Mesothelial cell of epicardium (in vitro differentiated cells): ENCODE results near the gene CENPN. TPM values are rescaled to one million over a fixed set of nuclear protein-coding genes. Genes with fewer than 3 reads are reported as not detected.

Experiments used
- DNase-seq, 2 experiments: peaks; one replicate each; pipeline ENCODE4 v3.0.0; 2021; ENCODE audit warnings: low spot score in 2 of 2; ENCODE audit not compliant: unreplicated experiment in 2 of 2
- H3K27ac Mint-ChIP-seq: 2 replicates; pipeline ENCODE4 v1.8.0; 2021; ENCODE audit warnings: mixed read lengths
- H3K27me3 Mint-ChIP-seq: 2 replicates; pipeline ENCODE4 v1.8.0; 2021; ENCODE audit warnings: low read depth, mixed read lengths
- H3K36me3 Mint-ChIP-seq: 2 replicates; pipeline ENCODE4 v1.8.0; 2021; ENCODE audit warnings: mixed read lengths
- H3K4me1 Mint-ChIP-seq: 2 replicates; pipeline ENCODE4 v1.8.0; 2021; ENCODE audit warnings: mixed read lengths
- H3K4me3 Mint-ChIP-seq: 2 replicates; pipeline ENCODE4 v1.8.0; 2021; ENCODE audit warnings: mild to moderate bottlenecking, moderate library complexity, mixed read lengths
- H3K9me3 Mint-ChIP-seq: 2 replicates; pipeline ENCODE4 v1.8.0; 2021; ENCODE audit warnings: mixed read lengths
- CTCF ChIP-seq: fragments of 200-600 bp; sonication (generic); IDR thresholded peaks from one replicate; pipeline ENCODE4 v1.5.0; 2021; ENCODE audit warnings: antibody characterized with exemption; ENCODE audit not compliant: unreplicated experiment
- total RNA-seq: library from RNA; stranded (reverse); gene quantifications from 3 replicates; pipeline ENCODE4 v1.2.1, GENCODE V29; 2021

The CENPN gene
- total RNA-seq, 1 donor from 2014 or later: 13.1 TPM

GRCh38 chr16:81070979-81071378 lies 64.0 kb downstream of the CENPN start:
- DNase-seq: no peak
- H3K4me3 Mint-ChIP-seq: no peak overlapping the region
- peaks cover 4% of the 10 kb centered on the region for H3K9me3 Mint-ChIP-seq
- TF ChIP-seq CTCF: no peak
- peaks cover 4% of the 10 kb centered on the region for H3K36me3 Mint-ChIP-seq
- H3K4me1 Mint-ChIP-seq: peaks cover 27% of the 10 kb centered on the region
- no peak overlapping the region for H3K27ac Mint-ChIP-seq
- H3K27me3 Mint-ChIP-seq: no peaks in the 10 kb centered on the region

GRCh38 chr16:81071805-81072204 lies 64.8 kb downstream of the CENPN start:
- Mint-ChIP-seq H3K27ac (peak overlapping the region; percentile 36), H3K36me3 (peaks cover 4% of the 10 kb centered on the region), H3K4me1 (peaks cover 25% of the 10 kb centered on the region), H3K27me3 (no peaks in the 10 kb centered on the region), H3K9me3 (peaks cover 4% of the 10 kb centered on the region), H3K4me3 (no peak overlapping the region)
- no peak for DNase-seq
- TF ChIP-seq CTCF: no peak

DNA sequence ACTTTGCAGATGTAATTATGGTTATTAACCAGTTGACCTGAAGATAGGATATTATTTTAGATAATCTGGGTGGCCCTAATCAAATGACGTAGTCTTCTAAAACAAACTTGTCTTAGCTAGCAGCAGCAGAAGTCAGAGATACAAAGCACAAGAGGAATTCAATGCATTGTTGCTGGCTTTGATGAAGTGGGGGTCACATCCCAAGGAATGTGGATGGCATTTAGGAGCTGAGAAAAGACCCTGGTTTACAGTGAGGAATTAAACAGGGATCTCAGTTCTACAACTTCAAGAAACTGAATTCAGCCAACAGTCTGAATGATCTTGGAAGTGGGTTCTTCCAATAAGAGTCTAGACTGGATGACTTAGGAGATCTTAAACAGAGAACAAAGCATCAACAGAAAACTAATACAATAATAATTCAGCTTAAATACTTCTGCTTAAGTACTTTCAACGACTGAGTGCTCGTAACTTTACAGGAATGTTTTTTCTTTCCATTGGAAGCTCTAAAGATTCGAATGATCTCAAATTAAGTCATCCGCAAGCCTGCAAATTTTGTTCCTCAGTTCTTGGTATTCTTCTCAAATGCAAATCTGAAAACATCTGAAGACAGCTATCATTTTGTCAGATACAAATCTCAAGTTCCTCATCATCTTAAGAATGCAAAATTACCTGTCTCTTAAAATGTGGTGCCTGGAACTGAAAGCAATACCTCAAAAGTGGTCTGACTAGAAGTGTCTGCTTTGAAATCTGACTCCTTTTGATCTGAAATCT lies 66.7 kb downstream of the CENPN start:
- peak overlapping the region; percentile 87 for H3K27ac Mint-ChIP-seq
- no peak for DNase-seq
- peaks cover 4% of the 10 kb centered on the region for H3K36me3 Mint-ChIP-seq
- H3K4me3 Mint-ChIP-seq: no peak overlapping the region
- H3K4me1 Mint-ChIP-seq: peaks cover 24% of the 10 kb centered on the region
- H3K9me3 Mint-ChIP-seq: peaks cover 4% of the 10 kb centered on the region
- TF ChIP-seq CTCF: no peak
- no peaks in the 10 kb centered on the region for H3K27me3 Mint-ChIP-seq

DNA sequence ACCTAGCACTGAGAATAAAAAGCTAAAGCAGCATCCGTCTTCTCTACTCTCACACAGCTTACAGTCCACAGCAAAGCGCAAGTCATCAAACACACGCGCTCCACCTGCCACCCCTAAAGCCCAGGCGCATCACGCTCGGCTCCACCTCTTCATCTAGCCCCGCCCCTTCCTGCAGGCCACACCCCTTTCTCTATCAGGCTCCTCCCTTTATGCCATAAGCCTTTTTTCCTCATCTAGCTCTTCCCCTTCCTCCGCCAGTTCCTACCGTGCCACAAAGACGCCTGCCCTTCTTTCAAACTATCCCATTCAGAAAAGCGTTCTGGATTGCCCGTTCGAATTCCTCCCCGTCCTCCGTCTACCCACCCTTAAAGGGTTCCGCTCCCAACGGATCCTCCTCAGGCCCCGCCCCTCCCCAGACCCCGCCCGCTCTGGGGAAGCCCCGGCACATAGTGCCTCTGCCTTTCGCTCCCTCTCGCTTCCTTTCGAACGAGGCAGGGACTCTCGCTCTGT lies 69.6 kb downstream of the CENPN start:
- H3K27ac Mint-ChIP-seq: no peak overlapping the region
- no peaks in the 10 kb centered on the region for H3K9me3 Mint-ChIP-seq
- no peaks in the 10 kb centered on the region for H3K27me3 Mint-ChIP-seq
- DNase-seq: peak; percentile 79 to 91
- H3K4me3 Mint-ChIP-seq: no peak overlapping the region
- no peaks in the 10 kb centered on the region for H3K36me3 Mint-ChIP-seq
- TF ChIP-seq CTCF: no peak
- peaks cover 24% of the 10 kb centered on the region for H3K4me1 Mint-ChIP-seq

DNA sequence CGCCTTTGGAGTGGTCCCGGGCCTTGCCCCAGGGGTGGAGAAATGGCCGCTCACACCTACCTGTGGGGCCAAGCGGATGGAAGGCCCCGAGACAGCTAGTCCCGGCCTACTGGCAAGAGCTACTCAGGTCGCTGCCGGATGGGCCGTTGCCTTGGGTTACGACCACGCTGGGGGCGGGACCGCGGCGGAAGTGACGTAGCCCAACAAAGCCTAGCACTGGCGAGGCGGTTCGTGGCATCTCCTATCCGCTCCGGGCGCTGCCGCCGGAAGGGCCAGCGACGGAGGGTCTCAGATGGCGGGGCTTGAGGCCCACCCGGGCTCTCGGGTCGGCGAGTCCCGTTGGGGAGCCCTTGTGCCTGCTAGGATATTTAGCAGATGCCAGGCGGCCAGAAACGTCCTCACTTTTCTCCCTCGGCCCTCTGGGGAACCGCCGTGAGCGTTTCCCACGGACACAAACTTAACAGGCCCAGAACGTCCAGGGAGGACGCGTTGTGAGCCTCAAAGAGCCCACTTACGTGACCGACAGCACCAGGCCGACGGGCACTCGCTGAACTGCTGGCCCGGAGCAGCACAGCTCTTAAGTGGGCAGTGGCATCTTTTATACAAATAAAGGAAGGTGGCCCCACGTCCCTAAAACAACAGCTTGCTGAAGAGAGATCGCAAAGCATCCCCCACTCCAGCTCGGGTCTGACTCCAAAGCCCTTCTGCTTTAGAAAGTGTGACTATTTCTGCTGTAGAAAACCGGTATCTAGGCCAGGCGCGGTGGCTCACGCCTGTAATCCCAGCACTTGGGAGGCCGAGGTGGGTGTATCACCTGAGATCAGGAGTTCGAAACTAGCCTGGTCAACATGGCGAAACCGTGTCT lies 70.3 kb downstream of the CENPN start, which contains the start of gene C16orf46:
TSS of gene C16orf46 (minus strand) at position 163 of the 865 bp plus-strand sequence. CDS start 13,283 bp downstream, outside the sequence.
- DNase-seq: peak; percentile 93 to 98
- H3K4me1 Mint-ChIP-seq: peaks cover 24% of the 10 kb centered on the region
- no peaks in the 10 kb centered on the region for H3K36me3 Mint-ChIP-seq
- TF ChIP-seq CTCF: no peak
- no peak within 1 kb of the TSS for H3K4me3 Mint-ChIP-seq
- H3K27ac Mint-ChIP-seq: no peak within 1 kb of the TSS
- no peaks in the 10 kb centered on the region for H3K9me3 Mint-ChIP-seq
- H3K27me3 Mint-ChIP-seq: no peaks in the 10 kb centered on the region
